ENCODE data around the gene C1orf50. TPM values are rescaled to one million over a fixed set of nuclear protein-coding genes. Genes with fewer than 3 reads are reported as not detected.
"Not testable (repeated sequence)": the region's sequence is repeated elsewhere in the genome, so short reads cannot be mapped to it uniquely, and the experiment has no call there.

C1orf50 gene
- total RNA-seq, 1 donor from 2014 or later: 6.7 TPM

DNA sequence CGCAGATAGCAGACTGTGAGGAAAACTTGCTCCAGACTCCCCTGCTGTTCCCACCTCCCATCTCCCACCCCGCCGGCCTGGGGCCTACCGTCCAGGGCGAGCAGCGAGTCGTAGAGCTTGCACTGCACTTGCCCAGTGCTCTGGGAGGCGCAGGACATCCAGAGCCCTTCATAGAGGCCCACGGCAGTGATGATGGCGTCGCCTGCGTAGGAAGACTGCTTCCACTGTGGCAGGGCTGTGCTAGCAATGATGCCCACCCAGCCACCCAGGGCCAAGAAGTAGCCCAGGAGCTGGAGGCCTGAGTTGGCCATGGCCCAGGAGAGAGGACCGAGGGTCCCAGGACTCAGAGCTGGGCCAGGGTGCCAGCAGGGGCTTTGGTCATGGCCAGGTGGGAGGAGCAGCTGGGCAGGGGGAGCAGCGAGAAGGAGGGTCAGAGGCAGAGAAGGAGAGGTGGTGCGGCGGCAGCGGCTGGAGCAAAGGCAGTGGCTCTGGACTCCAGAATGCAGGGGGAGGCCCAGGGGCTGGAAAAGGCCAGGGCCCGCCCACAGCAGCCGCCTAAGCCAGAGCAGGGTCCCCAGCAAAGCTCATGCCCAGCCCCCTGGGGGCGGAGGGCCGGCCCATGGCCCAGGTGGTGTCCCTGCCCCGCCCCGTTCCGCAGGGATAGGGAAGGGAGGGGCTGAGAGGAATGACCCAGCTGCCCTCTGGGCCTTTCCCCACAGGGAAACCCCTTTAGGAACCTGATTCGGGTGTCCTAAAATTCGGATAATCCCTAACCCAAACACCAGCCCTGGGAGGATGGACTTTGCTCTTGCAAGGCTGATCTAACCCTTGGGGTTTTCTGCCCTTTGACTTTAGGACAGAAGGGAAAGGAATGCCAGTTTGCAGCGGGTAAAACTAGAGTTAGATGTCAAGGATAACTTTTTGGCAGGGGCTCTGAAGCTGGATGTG, 27.0 kb upstream of the C1orf50 start, which contains the start of gene CLDN19:
Gene CLDN19 (minus strand): TSS at position 484 of the 948 bp plus-strand sequence. CDS start 173 bp downstream, at position 311.
- DNase-seq (ENCODE audit: low spot score): no peak

DNA sequence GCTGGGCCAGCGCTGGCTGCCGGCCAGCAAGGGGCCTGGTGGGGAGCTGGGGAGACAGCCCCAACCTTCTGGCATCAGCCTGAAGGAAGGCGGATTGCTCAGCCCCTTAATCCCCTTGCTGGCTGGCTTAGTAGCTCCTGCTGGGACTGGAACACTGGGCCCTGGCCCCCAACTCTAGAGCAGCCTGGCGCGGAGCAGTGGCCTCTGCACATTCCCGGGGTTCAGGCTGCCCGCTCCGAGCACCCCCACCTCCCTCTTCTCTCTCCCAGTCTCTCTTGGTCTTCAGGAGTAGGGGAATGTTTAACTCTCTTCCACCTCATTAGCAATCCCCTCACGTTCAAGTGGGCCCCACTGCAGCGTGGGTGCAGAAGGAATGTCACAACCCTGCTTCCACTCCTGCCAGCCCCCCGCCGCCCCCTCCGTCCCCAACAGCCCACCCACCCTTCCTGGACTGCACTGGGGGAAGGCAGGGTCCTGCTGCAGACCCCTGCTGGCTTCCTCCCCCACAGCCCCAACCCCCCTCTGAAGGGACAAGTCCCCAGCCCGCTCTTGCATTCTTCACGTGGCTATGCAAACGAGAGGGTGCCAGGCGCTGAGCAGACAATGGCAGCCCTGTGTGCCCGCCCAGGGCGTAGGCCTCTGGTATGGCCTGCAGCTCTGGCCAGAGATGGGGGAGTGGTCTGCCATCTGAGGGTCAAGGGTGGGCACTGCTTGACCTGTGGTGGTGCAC, 26.0 kb upstream of the C1orf50 start:
- no peak for DNase-seq (ENCODE audit: low spot score)

DNA sequence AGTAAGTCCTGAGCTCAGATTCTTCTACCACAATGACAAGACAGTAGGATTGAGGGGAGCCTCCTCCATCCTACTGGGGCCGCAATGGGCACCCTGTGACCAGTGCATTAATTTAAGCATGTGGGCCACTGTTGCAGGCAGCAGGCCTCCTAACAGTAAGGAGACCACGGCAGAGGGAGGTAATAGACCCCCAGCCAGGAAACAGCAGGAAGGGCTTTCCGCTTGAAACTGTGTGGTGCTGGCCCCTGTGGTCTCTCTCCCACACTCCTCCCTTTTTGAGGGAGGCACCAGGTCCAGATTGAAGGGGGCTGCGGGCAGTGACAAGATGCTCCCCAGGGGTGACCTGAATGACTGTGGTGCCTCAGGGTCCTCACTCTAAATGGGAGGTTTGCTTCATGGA, 25.3 kb upstream of the C1orf50 start:
- DNase-seq (ENCODE audit: low spot score): no peak

DNA sequence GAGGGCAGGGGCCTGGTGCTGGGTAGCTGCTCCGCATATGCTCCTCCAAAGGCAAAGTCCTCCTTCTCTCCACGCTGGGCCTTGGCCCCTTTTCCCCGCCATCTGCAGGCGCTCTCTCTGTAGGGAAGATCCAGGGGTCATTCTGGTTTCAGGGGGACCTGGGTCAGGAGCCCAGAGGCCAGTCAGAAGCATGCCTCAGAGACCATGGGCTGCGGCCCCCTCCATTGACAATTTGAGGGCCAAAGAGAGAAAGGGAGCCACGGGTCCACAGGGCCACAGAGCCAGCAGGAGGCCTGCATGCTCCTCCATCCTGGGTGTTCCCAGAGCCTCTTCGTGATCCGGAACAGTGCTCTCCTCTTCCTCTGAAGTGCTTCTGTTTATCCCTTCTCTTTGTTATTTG, 24.9 kb upstream of the C1orf50 start:
- DNase-seq (ENCODE audit: low spot score): no peak

DNA sequence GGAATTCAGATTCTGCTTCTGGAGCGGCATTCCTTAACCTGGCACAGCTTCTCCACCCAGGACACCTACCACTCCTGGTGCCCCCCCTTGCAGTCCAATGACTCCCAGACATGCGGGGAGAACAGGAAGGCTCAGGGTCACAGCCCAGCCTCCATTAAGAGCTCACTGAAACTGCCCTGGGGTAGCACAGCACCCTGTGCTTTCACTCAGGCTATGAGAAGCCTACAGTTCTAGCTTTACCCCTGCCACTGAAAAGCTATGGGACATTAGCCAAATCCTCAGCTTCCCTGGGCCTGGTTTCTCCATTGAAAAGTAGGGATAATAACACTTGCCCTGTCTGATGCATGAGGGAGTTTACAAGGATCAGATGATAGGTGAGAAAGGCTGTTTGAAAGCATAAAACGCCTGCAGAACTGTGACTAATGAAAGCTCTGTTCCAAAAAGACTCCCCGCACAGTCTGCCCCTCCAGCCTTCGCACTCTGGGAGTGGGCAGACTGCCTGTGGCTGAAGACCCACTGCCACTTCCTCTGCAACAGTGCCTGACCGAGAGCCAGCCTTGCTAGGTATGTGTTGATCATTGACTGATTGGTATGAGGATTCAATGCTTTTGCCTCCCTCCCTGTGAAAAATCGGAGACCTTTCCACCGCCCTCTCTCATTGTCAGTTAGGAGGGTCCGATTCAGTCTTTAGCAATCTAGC, 24.3 kb upstream of the C1orf50 start:
- no peak for DNase-seq (ENCODE audit: low spot score)

DNA sequence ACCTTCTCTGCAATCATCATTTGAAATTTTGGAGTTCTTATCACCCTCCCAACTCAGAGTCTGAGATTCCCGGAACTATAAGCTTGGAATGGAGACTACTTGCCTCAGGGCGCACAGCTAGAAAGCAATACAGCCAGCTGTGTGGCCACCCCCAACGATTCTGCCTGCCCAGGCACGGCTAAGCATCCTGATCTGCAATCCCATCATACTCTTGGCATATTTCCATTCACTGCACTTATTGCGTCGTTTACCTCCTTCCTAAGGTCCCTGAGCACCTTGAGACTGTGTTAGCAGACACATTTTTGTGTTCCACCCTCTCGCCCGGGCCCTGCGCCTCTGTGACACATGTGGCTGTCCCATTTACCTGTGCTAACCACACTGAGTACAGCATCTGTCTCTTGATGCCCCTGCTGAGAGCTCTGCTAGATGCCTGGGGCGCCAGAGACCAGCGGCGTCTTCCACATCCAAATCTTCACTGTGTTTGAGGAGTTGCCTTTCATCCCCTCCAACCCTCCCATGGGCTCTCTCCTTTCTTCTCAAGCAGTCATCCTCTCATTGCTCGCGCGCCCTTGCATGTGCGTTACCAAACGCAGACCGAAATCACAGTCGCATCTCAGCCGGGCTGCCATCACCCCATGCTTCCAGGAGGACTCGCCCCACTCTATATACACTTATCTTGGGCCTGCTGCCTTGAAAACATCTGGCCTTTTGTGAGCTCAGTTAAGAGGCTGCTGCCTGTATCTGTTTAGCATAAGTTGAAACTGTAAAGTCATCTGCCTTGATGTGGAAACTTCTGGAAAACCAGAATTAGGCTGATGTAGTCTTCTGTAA, 23.5 kb upstream of the C1orf50 start:
- DNase-seq (ENCODE audit: low spot score): no peak

DNA sequence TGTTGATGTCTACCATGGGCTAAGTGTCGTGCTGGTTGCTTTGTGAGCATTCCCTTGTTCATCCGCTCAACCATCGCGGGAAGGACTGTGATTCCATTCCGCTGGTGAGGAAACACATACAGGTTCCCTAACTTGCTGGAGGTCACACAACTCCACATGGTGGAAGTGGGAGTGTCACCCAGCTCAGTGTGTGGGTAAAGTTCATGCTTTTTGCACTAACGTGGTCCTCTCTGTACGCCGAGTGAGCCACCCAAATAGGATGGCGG, 23.0 kb upstream of the C1orf50 start:
- DNase-seq (ENCODE audit: low spot score): no peak

DNA sequence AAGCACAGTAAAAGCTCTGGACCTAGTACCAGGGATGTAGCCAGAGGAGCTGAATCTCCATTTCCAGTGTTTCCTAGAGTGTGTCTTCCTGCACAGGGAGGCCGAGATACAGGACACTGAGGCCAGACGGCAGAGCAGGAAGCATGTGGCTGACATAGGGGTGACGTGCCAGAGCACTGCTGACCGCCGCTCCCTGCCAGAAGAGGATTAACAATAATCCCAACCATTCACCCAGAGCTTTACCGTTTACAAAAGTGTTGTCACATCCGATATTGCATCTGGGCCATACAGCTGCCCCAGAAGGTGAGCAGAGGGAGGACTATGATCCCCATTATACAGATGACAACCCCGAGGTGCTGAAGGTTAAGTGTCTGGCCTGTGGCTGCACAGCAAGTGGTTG, 21.2 kb upstream of the C1orf50 start:
- DNase-seq (ENCODE audit: low spot score): no peak

DNA sequence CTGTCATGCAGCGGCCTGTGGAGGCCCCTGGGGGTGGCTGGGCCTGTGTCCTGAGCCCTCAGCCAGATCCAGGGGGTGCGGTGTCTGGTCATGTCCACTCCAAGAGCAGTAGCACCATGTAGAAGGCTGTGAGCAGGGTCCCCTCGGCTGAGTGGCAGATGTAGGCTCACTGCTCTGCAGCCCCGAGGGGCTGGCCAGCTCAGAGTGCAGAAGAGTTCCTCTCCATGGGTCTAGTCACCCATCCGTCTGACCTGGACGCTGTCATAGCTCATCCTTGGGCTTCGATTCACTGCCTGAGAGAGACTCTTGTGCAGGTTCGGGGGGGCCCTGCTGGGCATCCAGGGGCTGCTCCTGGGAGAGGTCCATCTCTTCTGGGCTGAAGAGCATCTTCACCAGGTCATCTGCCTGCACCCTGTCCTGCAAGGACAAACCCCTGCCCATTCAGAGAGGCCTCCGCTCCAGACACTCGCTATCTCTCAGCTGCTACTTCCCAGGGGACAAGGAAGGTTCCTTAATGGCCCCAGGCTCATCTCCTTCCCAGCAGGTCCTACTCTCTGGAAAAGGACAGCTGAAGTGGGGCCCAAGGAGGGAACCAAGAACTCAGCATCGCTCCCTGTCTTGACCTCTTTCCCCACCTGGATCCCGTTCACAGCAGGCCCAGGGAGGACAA, 20.5 kb upstream of the C1orf50 start:
- DNase-seq (ENCODE audit: low spot score): no peak

DNA sequence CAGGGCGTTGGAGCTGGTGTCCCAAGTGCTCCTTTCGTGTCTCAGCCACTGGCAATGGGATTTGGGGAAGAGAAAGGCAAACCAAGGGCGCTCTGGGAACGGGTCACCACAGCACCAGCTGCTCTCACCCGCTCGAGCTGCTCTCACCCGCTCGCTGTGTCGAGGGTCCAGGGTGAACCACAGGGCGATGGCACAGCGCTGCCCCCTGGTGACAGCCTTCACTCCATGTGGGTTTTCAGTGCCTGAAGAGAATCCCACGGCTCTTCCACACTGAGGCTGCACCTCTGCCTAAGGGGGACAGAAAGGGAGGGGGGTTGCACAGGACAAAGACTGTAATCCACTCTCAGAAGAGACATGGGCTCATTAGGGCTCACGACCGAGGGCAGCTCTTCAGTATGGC, 19.9 kb upstream of the C1orf50 start:
- peak; percentile 30 for DNase-seq (ENCODE audit: low spot score)

DNA sequence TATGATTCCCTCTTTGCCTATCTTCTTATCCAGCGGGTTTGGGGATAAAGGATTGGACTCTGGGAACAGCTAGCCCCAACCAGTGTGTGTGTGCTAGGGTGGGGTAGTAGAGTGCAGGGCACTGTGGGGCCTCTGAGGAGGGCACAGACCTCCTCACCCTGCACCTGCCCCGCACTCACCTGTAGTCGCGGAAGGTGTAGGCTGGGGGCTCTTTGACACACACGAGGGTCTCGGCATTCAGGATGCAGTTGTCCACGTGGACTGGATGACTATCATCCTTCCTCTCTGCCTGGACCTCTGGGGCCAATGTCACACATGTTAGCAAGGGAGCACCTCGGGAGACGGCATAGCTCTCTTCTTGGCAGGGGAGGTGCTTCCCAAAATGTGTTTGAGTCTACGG, 19.0 kb upstream of the C1orf50 start:
- no peak for DNase-seq (ENCODE audit: low spot score)

DNA sequence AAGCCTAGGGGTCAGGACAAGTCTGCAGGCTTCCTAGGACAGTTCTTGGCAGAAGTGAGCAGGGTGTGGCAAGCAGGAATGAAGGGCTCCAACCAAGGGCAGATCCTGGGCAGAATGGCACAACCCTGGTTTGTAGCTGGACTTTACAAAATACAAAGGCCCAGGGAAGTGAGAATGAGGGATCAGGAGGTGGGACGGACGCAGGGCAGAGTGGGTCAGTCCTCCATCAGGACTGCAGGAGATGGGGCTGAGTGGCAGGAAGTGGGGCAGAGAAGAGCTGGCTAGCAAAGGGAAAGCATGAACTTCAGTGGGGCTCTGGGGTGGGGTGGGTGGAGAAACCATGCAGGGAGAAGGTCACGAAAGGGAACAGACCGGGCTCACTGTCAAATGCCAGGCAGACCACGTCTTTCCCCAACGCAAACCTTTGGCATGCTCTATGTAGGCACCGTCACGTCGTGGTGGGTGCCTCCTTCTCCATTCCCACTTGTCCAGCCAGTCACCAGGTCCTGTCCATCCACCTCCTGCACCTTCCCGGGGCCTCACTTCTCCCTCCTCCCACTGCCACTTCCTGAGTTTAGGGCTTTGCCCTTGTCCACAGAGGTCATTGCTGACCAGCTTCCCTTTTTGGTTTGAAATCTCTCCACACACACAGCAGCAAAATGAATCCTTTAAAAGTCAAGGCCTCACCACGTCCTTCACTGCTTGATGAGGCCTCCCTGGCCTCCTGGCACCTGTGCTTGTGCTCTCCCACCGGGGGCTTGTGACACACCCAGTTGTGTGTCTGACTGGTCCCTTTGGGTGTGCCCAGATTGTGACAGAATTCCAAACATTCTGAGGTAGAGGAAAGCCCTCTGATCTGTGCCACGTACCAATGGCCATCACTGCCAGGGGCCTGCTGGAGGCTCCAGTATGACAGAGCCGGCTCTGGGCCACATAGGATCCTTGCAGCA, 18.3 kb upstream of the C1orf50 start:
- no peak for DNase-seq (ENCODE audit: low spot score)

DNA sequence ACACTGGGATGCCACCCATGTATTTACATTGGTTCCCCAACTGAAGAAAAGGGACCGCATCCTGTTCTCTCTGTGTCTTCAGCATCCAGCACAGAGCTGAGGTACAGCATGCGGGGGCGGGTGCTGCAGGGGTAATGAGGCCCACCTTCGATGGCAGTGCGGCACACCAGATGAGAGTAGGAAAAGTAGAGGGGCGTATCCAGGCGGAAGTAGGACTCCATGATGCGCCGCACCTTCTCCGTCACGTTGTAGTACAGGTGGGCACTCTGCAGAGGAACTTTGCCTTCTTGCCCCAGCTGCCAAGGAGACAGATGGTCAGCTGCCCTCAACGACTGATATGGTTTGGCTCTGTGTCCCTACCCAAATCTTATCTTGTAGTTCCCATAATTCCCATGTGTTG, 17.0 kb upstream of the C1orf50 start:
- DNase-seq (ENCODE audit: low spot score): no peak

DNA sequence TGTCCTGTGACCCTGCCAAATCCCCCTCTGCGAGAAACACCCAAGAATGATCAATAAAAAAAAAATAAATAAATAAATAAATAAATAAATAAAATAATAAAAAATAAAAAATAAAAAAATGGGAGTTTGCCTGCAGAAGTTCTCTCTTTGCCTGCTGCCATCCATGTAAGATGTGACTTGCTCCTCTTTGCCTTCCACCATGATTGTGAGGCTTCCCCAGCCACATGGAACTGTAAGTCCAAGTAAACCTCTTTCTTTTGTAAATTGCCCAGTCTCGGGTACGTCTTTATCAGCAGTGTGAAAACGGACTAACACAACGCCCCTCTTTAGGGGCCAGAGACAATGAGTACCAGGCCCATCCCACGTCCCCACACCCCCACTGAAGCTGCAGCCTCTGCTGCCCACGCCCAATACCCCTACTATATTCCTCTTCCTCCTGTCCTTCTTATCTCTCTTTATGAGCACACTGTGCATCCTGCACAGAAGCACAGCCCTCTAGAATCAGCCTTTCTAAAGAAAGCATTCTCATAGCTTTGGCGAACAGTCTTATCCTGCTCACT, 15.5 kb upstream of the C1orf50 start:
- not testable (repeated sequence) for DNase-seq (ENCODE audit: low spot score)

DNA sequence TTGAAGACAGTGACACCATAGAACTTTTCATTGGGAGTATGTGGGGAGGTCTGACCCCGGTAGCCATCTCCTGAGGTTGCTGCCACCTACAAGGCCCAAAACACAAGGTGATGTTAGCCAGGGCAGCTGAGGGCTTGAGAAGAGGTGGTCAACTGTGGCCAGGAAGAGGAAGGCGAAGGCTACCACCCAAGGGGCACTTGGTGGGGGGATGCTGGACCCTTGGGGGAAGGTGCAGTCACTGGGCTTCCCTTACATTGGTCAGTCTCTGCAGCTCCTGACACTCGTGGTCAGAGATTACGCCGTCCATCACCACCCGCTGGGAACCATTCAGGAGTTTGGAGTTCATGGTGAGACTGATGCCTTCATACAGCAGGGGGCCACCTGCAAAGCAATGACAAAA, 14.8 kb upstream of the C1orf50 start:
- no peak for DNase-seq (ENCODE audit: low spot score)

DNA sequence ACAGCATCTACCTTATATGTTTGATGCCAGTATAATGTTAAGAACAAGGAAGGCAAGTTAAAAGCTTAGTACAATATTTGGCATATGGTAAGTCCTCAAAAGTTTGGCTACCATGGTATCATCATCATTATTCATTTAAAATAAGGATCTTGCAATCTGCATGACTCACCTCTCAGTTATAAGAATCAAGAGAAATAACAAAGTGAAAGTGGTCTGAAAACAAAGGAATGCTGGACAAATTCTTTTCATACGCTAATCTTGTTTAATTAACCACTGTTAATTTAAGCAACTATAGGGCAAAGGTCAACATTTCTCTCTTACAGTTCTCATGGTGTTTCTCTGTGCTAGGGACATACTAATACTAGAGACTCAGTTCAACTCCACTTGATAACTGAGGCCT, 14.0 kb upstream of the C1orf50 start:
- no peak for DNase-seq (ENCODE audit: low spot score)

DNA sequence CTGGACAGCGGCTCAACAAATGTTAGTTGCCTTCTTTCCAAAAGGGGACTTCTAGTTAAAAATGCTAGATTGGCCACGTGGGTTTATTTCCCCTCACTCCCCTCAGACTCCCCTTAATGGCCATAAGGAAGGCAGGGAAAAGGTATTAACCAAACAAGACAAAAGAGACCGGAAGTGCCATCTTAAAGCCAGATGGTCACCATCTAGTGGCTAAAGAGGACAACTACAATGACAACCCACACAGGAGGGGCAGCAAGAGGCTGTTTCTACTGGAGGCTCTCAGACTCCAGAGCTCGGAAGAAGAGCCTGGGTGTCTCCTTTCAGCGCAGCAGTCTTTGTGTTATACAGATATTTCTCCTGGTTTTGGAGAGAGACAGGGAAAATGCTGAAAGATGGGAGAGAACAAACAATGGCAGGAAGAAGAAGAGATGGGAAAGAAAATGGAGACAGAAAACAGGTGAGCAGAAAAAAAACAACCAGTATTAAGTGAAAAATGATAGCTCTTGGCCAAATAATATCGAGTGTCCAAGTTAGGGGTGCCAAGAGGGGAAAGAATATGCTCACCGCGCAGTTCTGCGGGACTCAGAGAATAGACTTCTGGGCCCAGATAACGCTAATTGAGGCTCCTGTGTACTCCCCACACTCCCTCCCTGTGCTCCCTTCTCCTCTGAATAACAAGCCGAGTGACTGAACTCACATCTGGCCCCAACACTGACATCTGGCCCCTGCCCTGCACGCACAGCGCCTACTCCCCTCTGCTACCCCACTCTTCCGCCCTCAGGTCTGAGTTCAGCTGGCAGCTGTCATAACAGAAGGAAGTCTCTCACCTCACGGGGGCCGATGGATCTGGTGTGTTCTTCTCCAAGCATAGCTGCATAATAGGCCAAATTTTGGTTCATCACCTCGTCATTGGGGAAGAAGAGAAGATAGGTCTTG, 9.8 kb upstream of the C1orf50 start:
- no peak for DNase-seq (ENCODE audit: low spot score)

DNA sequence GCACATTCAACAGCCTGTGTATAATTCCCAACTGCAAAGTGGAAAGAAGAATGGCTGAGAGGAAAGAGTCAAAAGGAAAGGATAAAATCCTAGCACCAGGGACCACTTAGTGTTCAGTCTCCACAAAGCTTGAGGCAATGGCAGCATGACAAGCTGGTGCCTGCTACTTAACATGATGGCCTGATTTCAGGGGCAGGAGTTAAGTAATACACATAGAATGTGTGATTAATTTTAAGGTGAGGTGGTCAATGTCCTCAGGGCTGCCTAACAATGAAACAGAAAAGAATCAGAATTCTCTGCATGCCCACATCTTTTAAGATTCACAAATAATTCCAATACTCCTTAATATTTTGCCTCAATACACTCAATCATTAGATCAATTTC, 9.2 kb upstream of the C1orf50 start:
- no peak for DNase-seq (ENCODE audit: low spot score)

DNA sequence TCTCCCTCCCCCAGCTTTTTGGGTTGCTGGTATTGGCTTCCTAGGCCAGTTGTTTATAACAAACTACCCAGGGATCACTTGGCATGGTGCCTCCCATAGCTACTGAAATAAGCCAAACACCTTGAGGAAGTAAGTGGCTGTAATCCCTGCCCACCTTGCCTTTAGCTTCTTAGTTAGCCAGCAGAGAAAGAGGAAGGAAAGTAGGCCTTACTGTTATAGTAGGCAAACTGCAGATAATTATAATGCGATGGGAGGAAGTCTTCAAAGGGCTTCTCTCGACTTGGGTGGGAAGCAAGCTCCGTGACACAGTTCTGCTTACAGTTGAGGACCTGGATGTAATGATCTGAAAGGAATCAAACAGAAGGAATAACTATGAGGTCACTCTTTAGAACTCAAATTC, 8.4 kb upstream of the C1orf50 start:
- DNase-seq (ENCODE audit: low spot score): no peak
